Breast epithelium (tissue), 3 donors: Measurements from ENCODE around the gene RTL5.

Source experiments
- POLR2A ChIP-seq: fragments of 450-650 bp; IDR thresholded peaks from one replicate; pipeline ENCODE4 v1.6.1; 2016; ENCODE audit warnings: antibody characterized with exemption, mild to moderate bottlenecking, moderate library complexity
- POLR2AphosphoS5 ChIP-seq, 3 donors: sonication (generic); formaldehyde crosslinking; IDR thresholded peaks; one replicate each; pipeline ENCODE4 v1.6.1; 2017; ENCODE audit warnings: antibody characterized with exemption in 3 of 3

- TF ChIP-seq POLR2AphosphoS5 (IDR thresholded peaks at IDR 0.05): no peak
- TF ChIP-seq POLR2A: no peak
Observed at GRCh38 chrX:72080800-72081199, 50.9 kb downstream of the RTL5 start.
